Stimulated activated CD8-positive, alpha-beta memory T cell treated with anti-CD3 and anti-CD28 coated beads, Interleukin-7, amount 100 ng/mL, for 4 hours (primary cell): ENCODE data around the gene CPED1.
"Not testable (repeated sequence)": the region's sequence is repeated elsewhere in the genome, so short reads cannot be mapped to it uniquely, and the experiment has no call there.

Source experiments
- DNase-seq, 2 donors: peaks; one replicate each; pipeline ENCODE4 v3.0.0-alpha.2; 2020; ENCODE audit warnings: low read depth in 2 of 2

The CPED1 gene

DNA sequence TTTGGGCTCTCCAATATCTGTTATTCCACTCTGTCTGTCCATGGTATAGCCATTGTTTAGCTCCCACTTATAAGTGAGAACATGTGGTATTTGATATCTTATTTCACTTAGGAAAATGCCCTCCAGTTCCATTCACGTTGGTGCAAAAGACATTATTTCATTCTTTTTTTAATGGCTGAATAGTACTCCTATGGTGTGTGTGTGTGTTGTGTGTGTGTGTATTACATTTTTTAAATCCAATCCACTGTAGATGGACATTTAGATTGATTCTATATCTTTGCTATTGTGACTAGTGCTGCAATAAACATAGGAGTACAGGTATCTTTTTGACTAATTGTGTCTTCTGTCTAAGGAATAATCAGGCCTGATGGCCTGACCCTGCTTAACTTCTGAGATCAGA is 7.4 kb upstream of the CPED1 start:
- DNase-seq: no peak

DNA sequence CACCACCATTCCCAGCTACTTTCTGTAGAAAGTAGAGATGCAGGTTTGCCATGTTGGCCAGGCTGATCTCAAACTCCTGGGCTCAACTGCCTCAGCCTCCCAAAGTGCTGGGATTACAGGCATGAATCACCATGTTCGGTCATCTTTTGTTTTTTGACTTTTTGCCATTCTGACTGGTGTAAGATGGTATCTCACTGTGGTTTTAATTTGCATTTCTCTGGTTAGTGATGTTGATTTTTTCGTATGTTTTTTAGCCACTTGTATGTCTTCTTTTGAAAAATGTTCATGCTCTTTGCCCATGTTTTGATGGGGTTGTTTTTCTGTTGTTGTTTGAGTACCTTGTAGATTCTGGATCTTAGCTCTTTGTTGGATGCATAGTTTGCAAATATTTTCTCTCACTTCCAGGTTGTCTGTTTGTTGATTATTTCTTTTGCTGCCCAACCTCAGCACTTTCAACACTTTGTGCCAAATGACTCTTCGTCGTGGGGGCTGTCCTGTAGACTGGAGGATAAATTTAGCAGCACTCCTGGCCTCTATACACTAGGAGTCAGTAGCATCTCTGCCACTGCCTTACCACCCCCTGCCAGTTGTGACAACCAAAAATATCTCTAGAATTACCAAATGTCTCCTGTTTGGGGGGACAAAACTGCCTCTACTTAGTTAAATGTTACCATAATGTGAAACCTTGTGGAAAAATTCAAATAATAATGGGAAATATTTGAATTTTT is 6.5 kb upstream of the CPED1 start:
- DNase-seq: no peak

DNA sequence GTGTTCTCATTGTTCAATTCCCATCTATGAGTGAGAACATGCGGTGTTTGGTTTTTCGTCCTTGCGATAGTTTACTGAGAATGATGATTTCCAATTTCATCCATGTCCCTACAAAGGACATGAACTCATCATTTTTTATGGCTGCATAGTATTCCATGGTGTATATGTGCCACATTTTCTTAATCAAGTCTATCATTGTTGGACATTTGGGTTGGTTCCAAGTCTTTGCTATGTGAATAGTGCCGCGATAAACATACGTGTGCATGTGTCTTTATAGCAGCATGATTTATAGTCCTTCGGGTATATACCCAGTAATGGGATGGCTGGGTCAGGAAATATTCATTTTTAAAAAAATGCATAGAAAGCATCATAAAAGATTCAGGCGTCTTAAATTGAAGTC is 4.9 kb upstream of the CPED1 start:
- not testable (repeated sequence) for DNase-seq

DNA sequence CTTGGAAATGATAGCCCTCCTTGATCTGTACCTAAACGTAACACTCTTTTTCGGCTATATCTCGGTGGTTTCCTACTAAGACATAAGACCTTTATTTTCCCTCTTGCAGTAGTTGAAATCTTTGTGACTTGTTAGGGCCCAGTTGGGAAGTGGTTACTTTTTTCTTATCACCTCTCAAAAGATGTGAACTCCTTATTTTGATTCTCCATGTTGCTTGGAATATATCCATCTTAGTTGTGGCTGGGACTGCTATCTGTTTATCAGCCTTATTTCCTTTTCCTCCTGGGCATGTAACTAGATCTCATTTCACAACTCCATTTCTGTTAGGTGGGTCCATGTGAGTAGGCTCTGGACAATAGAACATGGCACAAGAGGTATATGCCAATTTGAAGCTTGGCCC is 4.1 kb upstream of the CPED1 start:
- no peak for DNase-seq

GRCh38 chr7:120985130-120985758 is 3.3 kb upstream of the CPED1 start:
- DNase-seq: no peak

- no peak for DNase-seq
Observed at GRCh38 chr7:120985839-120986238, 2.7 kb upstream of the CPED1 start.

DNA sequence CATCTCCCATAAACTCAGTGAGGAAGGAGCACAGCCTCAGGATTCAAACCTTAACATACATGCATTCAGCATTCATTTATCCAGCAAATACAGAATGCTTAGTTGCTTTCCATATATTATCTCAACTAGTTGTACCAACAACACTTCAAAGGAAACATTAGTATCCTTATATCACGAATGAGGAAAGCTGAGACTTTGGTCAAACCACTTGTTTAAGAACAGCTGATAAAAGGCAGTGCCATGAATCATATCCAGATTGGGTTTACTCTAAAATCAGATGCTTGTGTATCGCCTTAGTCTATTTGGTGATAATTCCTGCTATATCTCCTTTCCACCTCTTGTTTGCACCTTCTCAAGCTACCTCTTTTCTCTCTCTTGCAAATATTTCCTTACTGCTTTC is 1.9 kb upstream of the CPED1 start:
- no peak for DNase-seq

GRCh38 chr7:120987280-120987679 is 1.2 kb upstream of the CPED1 start:
- no peak for DNase-seq

GRCh38 chr7:120987683-120988590 is 574 bp upstream of the CPED1 start:
- DNase-seq: peak; percentile 71 to 73

GRCh38 chr7:120989257-120990220 is 1.0 kb downstream of the CPED1 start:
- no peak for DNase-seq

GRCh38 chr7:120990468-120991118 is 2.1 kb downstream of the CPED1 start:
- DNase-seq: no peak

GRCh38 chr7:120991161-120991560 is 2.6 kb downstream of the CPED1 start:
- no peak for DNase-seq

- no peak for DNase-seq
Observed at GRCh38 chr7:120991581-120991980, 3.1 kb downstream of the CPED1 start.

- DNase-seq: no peak
Observed at GRCh38 chr7:120992272-120992964, 3.9 kb downstream of the CPED1 start.

DNA sequence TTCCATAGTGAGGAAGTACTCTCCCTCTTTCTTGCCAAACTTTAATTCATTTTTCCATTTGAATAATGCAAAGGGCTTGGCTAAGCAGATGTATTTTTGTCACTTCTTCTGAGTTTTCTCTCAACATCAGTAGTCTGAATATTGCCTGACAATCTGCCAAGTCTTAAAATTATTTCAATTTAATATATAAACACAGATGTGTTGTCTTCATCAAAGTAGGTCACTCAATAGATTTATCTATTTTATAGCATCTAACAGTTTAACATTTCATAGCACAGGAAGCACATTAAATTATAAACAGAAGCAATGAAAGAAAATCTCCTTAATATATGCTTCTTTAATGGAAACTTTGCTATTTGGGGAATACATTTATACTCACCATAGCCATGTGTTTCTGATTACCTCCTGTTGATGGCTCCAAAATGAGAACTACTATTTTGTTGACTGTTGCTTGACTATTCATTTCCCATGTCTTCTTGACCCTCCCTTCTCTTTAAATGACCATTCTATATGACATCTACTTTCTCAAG is 4.5 kb downstream of the CPED1 start:
- no peak for DNase-seq

GRCh38 chr7:120993553-120994191 is 5.2 kb downstream of the CPED1 start:
- no peak for DNase-seq

DNA sequence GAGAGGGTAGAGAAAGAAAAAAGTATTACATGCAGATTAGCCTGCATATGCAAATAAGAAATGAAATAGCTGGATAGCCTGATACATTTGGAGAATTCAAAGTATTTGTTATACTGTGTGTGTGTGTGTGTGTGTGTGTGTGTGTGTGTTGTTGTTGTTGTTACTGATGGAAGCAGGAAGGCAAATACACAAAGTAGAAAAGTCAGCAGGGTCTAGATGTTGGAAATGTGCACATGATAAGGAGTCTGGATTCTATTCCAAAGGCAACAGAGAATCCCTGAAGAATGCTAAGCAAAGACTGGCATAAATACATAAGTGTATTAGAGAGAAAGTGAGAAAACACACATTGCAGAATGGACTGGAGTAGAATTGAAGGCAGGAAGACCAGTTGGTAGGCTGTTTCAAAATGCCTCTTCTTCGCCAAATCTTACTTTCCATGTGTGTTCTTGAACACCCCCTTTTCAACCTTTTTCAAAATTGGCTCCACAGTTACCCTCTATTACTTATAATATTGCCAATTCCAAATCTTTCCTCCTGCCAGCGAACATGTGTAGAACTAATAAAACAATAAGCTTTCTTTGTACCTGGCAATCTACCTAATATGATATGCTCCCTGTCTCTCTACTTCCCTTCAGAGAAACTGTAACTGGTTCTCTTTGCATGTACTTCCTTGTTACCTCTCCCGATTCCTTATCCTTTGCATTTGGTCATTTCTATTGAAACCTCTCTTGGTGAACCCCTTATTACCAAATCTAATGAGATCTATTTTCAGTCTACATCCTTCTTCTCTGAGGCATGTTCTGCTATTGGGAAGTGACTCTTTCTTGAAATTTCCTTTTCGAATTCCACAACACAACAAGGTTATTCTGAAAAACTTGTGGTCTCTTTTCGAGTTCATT is 6.2 kb downstream of the CPED1 start:
- no peak for DNase-seq

DNA sequence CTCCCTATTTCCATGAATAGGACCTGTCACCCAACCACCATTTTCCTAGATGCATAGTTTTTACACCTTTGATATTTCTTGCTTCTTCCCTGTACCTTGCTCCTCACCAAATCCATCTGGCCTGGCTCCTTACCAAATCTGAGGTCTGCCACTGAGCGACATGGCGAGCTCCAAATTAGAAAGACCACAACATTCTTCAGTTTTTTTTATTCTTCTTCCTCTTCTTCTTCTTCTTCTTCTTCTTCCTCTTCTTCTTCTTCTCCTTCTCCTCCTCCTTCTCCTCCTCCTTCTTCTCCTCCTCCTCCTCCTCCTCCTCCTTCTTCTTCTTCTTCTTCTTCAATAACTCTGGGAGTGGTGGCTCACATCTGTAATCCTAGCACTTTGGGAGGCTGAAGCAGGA is 7.1 kb downstream of the CPED1 start:
- no peak for DNase-seq
